ENCODE results near the gene OVCA2. TPM values are rescaled to one million over a fixed set of nuclear protein-coding genes. Genes with fewer than 3 reads are reported as not detected.

The OVCA2 gene
- total RNA-seq, 1 donor from 2014 or later: 21.4 TPM

DNA sequence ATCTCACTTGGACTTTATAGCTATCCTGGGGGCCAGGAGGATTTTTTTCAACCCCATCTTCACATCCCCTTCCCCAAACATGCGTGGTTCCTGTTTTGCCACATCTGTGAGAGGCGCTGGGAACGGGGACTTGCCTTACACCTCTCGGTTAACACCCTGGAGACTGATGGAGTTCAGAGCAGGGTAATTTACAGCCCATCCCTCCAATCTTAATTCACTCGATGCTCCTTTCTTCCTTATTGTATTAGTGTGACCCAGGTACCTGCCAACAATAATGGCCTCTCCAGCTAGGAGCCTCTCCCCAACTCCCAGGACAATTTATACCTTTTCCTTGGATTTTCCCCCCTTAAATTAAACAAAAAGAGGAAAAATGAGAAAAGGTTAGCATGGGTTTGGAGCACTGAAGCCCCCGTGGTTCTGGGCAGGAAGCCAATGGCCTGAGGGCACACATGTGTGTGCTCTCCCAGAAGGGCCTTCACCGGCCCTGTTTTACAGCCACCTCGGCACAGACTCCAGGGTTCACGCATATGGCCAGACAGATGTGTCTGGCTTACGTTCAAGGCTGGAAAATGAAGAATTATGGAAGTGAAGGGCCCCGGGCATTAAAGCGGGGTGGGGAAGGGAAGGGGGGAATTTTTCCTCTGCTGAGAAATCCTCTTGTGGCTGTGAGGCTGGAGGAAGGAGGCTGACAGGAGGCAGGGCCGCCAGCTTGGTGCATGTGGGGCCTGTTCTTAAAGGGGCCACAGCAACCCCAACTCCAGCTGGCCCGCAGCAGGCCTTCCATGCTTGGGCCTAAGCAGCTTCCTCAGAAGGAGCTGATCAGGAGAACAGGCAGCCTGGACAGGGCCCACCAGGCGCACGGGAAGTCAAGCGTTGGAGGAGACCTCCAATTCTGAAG is 34.5 kb downstream of the OVCA2 start:
- TF ChIP-seq, protein P1, sequence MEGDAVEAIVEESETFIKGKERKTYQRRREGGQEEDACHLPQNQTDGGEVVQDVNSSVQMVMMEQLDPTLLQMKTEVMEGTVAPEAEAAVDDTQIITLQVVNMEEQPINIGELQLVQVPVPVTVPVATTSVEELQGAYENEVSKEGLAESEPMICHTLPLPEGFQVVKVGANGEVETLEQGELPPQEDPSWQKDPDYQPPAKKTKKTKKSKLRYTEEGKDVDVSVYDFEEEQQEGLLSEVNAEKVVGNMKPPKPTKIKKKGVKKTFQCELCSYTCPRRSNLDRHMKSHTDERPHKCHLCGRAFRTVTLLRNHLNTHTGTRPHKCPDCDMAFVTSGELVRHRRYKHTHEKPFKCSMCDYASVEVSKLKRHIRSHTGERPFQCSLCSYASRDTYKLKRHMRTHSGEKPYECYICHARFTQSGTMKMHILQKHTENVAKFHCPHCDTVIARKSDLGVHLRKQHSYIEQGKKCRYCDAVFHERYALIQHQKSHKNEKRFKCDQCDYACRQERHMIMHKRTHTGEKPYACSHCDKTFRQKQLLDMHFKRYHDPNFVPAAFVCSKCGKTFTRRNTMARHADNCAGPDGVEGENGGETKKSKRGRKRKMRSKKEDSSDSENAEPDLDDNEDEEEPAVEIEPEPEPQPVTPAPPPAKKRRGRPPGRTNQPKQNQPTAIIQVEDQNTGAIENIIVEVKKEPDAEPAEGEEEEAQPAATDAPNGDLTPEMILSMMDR (IDR thresholded peaks at IDR 0.05): no peak
- peaks cover 39% of the 10 kb centered on the region for H3K36me3 ChIP-seq

DNA sequence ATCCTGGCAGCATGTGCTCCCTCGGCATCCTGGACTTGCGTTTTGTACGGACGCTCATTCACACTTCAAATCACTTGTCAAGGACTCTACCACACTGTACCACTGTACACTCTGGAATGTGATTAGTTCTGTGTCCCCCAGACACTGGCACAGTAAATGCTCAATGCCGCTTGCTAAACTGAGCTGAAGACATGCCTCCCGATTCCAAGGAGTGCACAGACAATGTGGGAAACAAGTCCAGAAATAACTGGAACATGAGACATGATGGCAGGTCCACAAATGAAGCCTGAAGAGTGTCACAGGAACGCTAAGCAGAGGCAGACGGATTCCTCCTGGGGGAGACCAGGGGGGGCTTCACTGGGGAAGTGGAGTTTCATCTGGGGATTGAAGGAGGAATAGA is 35.2 kb downstream of the OVCA2 start:
- no peaks in the 10 kb centered on the region for H3K27me3 ChIP-seq
- H3K9me3 ChIP-seq: no peaks in the 10 kb centered on the region
- H3K27ac ChIP-seq: no peak overlapping the region
- ATAC-seq: no peak
- intact Hi-C loops (cut with DNase I): no loop called here
- H3K4me1 ChIP-seq: peaks cover 32% of the 10 kb centered on the region
- no peak overlapping the region for H3K4me3 ChIP-seq
- TF ChIP-seq, protein P1 (IDR thresholded peaks at IDR 0.05): no peak
- H3K36me3 ChIP-seq: peaks cover 43% of the 10 kb centered on the region
- no peak for DNase-seq

More for the DNA sequence above, 34.5 kb downstream of the OVCA2 start:
- no peaks in the 10 kb centered on the region for H3K9me3 ChIP-seq
- H3K27ac ChIP-seq: peak overlapping the region; percentile 72
- DNase-seq (no peak), ATAC-seq (no peak)
- no peak overlapping the region for H3K4me3 ChIP-seq
- intact Hi-C loops (cut with DNase I): no loop called here
- no peaks in the 10 kb centered on the region for H3K27me3 ChIP-seq
- peaks cover 35% of the 10 kb centered on the region for H3K4me1 ChIP-seq

DNA sequence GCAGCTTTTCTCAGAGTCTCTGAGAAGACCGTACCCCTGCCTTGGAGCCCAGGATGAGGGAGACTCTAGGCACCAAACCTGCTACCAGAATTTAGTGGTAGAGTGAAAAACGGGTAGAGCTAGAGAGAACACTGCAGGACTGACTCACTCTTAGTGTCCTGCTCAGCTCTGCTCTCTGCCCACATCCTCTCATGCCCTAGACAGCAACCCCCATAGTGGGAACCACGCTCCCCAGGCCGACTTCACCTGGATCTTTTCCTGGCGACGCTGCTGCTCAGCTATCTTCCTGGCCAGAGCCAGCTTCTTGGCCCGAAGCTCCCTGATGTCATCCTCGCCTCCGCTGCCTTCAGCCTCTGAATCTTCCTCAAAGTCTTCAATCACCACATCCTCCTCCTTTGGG is 39.7 kb downstream of the OVCA2 start:
- H3K36me3 ChIP-seq: peaks cover 43% of the 10 kb centered on the region
- no peak for DNase-seq

DNA sequence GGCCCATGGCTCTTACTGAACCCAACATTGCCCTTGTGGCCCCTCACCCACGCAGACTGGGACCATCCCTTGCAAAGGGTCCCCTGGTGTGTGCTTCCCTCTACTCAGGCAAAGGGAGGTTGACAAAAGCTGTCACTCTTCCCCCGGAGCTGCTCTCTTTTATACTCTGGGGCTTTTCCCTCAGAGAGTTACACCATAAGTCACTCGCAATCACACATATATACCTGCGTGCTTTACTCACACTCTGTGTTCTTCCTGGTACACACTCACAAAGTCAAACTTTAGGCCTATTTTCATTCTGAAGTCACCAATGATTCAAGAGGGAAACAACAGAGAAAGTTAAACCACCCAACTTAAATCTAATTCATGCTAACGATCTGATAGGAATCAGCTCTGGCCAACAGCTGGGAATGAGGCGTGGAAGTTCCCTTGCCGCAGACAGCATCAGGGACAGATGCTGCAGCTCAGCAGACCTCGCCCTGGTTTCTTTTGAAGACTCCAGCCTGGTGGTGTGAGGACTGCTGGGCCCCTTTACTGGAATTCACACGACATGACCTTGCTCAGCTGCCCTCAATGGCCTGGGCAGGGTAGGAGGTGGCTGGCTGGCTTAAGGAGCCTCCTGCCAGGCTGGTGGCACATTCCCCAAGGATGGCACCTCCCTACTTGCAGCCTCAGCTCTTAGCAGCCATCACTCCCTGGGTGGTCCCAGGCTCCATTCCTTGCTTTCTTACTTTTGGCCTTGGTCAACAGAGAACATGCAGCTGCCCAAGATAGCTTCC is 40.4 kb downstream of the OVCA2 start:
- H3K36me3 ChIP-seq: peaks cover 43% of the 10 kb centered on the region
- TF ChIP-seq, protein P1 (IDR thresholded peaks at IDR 0.05): no peak
- intact Hi-C loops (cut with DNase I): no loop called here
- H3K27ac ChIP-seq: peak overlapping the region; percentile 78
- no peaks in the 10 kb centered on the region for H3K9me3 ChIP-seq
- no peaks in the 10 kb centered on the region for H3K27me3 ChIP-seq
- H3K4me1 ChIP-seq: peaks cover 40% of the 10 kb centered on the region
- no peak for DNase-seq
- no peak for ATAC-seq
- H3K4me3 ChIP-seq: no peak overlapping the region

More for the DNA sequence above, 39.7 kb downstream of the OVCA2 start:
- Histone ChIP-seq H3K27ac (no peak overlapping the region), H3K9me3 (no peaks in the 10 kb centered on the region), H3K4me1 (peaks cover 43% of the 10 kb centered on the region), H3K4me3 (no peak overlapping the region), H3K27me3 (no peaks in the 10 kb centered on the region)
- intact Hi-C loops (cut with DNase I): no loop called here
- no peak for ATAC-seq
- TF ChIP-seq, protein P1 (IDR thresholded peaks at IDR 0.05): no peak

DNA sequence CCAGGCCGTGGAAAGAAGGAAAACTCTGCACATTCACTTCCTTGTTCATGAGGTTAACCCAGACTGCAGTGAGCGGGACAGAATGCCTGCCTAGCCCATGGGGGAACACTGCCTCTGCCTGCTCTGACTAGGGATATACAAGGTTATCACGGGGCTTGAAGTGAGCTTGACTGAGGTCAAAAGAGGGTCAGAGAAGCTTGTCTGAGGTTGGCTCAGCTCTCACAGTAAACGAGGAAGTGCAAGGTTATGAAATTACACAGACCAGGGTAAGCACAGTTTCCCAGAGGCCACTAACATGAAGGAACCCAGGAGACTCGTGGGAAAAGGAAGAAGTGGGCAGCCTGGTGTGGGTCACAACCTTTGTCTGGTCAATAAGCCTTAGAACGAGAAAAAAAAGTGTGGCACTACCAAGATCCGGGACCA is 41.8 kb downstream of the OVCA2 start:
- no peaks in the 10 kb centered on the region for H3K27me3 ChIP-seq
- H3K36me3 ChIP-seq: peaks cover 29% of the 10 kb centered on the region
- peak; percentile 77 for DNase-seq
- TF ChIP-seq, protein P1 (IDR thresholded peaks at IDR 0.05): peak; percentile 5
- no peaks in the 10 kb centered on the region for H3K9me3 ChIP-seq
- H3K27ac ChIP-seq: peak overlapping the region; percentile 78
- H3K4me3 ChIP-seq: no peak overlapping the region
- intact Hi-C loops (cut with DNase I): no loop called here
- peaks cover 52% of the 10 kb centered on the region for H3K4me1 ChIP-seq
- peak; percentile 86 for ATAC-seq
